CD4-positive, alpha-beta T cell treated with Interleukin-2 at 100 ng/mL for 4 hours (primary cell): ENCODE measurements around the gene UTF1.

ENCODE experiments used
- DNase-seq: peaks from one replicate; pipeline ENCODE4 v3.0.0-alpha.2; 2020; ENCODE audit warnings: low spot score

The UTF1 gene

GRCh38 chr10:133196936-133197758 is 32.9 kb upstream of the UTF1 start:
- DNase-seq, result no peak

- no peak for DNase-seq
Measured at GRCh38 chr10:133197786-133198185, 32.2 kb upstream of the UTF1 start.

DNA sequence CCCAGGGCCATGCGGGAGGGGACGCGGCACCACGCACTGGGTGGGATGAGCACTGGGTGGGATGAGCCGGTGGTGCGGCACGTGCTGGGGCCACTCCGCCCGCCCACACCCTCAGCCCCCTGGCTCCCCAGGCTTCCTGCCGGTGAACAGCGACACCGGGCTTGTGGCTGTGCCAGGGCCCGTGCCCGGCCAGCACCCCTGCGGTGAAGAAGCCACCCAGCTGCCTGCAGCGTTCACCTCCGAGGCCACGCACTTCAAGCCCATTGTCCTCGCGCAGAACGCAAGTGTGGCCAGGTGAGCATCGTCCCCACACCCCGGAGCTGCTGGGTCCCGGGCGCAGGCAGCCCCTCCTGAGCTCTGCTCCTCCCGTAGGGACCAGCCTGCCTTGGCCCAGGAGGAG is 31.8 kb upstream of the UTF1 start:
- no peak for DNase-seq

- DNase-seq, result no peak
Measured at GRCh38 chr10:133198621-133199487, 31.2 kb upstream of the UTF1 start.

DNA sequence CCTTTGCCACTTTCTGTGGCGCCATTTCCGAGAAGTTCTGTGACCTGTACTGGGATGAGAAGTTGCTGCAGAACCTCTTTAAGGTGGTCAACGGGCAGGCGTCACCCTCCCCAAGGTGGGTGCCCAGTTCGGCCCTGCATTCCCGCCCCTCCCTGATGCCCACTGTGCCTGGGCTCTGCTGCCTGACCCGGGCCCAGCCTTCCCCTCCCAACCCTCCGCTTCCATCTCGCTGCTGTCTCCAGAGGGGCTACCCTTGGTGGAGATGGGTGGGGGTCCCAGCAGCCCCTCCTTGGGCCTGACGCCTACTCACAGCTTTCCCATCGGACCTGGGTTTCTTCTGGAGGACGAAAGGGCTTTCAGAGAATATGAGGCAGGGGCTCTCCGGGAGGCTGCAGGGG is 30.5 kb upstream of the UTF1 start:
- no peak for DNase-seq

GRCh38 chr10:133199992-133200611 is 29.9 kb upstream of the UTF1 start:
- no peak for DNase-seq

- no peak for DNase-seq
Measured at GRCh38 chr10:133200621-133201031, 29.4 kb upstream of the UTF1 start.

GRCh38 chr10:133201151-133201947 is 28.7 kb upstream of the UTF1 start:
- no peak for DNase-seq

- DNase-seq, result no peak
Measured at GRCh38 chr10:133201948-133202725, 27.9 kb upstream of the UTF1 start.

DNA sequence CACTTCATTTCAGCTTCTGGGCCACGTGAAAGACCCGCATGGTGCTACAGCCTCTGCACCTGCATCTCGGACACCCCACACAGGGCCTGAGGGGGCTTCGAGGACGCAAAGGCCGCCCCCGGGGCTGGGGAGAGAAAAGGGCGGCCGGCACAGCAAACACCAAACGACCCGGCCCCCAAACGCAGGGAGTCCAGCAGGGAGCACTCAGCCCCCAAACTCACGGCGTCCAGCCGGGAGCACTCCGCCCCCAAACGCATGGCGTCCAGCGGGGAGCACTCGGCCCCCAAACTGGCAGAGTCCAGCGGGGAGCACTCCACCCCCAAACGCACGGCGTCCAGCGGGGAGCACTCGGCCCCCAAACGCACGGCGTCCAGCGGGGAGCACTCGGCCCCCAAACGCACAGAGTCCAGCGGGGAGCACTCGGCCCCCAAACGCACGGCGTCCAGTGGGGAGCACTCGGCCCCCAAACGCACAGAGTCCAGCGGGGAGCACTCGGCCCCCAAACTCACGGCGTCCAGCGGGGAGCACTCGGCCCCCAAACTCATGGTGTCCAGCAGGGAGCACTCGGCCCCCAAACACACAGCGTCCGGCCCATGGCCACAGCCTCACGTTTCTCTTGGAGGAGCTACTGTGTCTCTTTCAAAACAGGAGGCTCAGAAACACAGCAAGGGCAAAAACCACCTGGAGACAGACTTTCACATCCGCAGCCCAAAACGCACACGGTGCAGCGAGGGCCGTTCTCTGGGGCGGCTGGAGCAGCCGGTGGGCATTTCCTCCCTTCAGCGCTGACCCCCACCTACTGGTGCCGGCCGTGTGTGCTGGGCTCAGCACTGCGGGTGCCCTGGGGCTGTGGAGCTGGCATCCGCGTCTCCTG is 27.0 kb upstream of the UTF1 start:
- no peak for DNase-seq

GRCh38 chr10:133203652-133204195 is 26.3 kb upstream of the UTF1 start:
- DNase-seq, result no peak

DNA sequence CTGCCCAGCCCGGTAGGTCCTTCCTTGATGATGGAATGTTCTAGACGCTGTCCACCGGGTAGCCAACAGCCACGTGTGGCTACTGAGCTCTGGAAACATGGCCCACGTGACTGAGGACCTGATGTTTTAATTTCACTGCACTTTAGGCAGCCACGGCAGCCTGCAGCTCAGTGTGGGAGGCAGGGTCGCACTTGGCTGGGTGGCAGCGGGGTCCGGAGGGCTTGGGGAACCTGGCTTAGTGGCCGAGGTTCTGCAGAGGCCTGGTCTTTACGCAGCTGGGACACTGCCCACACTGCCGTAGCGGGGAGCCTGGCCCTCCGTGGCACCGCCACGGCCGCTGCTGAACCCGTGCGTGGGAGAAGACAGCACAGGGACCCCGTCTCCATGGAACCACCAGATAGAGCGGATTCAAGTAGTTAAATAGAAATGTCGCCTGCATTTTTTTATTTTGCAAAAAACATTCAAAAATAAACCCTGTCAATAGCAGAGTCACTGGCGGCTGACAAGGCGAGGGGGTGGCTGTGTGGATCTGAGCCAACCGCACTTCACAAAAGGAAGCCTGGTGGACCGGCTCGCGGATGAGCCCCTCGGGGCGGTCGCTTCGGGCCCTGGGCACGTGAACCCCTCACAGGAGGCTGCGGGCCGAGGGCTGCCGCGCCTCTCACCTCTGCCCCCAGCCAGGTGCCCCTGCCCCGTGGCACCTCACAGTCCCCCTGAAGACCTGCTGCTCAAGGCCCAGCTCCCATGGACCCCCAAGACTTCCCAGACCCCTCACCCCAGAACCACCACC is 25.6 kb upstream of the UTF1 start:
- DNase-seq, result no peak

- DNase-seq, result no peak
Measured at GRCh38 chr10:133205146-133205545, 24.9 kb upstream of the UTF1 start.

DNA sequence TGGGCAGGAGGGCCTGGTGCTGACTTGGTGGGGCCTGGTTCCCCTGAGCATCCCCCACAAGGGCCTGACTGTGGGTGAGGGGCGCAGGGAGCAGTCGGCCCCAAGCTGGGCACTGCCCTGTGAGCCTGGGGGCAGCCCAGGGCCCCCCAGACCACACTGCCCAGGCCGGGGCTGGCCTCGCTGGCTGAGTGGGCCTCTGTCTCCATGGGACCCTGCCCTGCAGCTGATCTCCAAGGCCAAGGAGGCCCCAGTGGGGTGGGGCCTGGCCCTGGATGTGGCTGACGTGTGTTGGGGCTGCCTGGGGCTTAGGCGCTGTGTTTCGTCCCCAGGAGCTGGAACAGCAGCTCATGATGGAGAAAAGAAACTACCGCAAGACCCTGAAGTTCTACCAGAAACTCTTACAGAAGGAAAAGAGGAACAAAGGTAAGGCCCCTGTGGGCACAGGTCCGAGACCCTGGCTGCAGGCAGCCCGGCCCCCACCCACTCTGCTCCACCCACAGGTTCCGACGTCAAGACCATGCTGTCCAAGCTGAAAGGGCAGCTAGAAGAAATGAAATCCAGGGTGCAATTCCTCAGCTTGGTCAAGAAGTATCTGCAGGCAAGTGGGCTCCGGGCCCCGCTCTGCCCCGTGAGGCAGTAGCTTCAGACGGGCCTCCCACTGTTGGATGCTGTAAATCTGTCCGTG is 23.5 kb upstream of the UTF1 start:
- no peak for DNase-seq

- DNase-seq, result no peak
Measured at GRCh38 chr10:133207041-133207600, 22.9 kb upstream of the UTF1 start.

DNA sequence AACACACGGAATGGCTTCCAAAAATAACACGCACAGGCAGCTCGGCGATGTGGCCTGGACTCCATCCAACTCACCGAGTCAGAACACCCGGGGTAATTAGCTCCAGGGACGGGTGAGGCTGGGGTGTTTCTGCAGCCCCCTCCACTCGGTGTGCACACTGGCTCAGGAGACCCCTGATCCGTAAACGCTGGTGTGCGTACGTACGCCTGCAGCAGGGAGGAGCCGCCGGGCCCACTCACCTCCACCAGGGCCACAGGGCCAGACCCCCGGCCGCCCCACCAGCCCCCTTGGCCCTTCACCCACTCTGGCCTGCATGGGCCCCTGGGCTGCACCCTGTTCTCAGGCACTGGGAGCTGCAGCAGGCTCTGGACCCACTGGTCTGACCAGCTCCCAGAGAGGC is 22.4 kb upstream of the UTF1 start:
- DNase-seq, result no peak

- DNase-seq, result no peak
Measured at GRCh38 chr10:133208466-133208865, 21.6 kb upstream of the UTF1 start.

GRCh38 chr10:133209117-133209516 is 20.9 kb upstream of the UTF1 start:
- DNase-seq, result no peak
